Measurements from ENCODE around the gene CACNA1I.
"Not testable (repeated sequence)": the region's sequence is repeated elsewhere in the genome, so short reads cannot be mapped to it uniquely, and the experiment has no call there.

CACNA1I gene

GRCh38 chr22:39570665-39571064 is at the start of gene CACNA1I:
Gene CACNA1I, plus strand, starts transcription at chr22:39570753. Its CDS starts 0 bp downstream, at chr22:39570753.
- DNase-seq (ENCODE audit: low read depth): no peak

- DNase-seq (ENCODE audit: low read depth): not testable (repeated sequence)
Observed at GRCh38 chr22:39521106-39521885, 49.3 kb upstream of the CACNA1I start.

- not testable (repeated sequence) for DNase-seq (ENCODE audit: low read depth)
Observed at GRCh38 chr22:39522091-39522490, 48.5 kb upstream of the CACNA1I start.

GRCh38 chr22:39522567-39523300 is 47.8 kb upstream of the CACNA1I start:
- DNase-seq (ENCODE audit: low read depth): no peak

- DNase-seq (ENCODE audit: low read depth): no peak
Observed at GRCh38 chr22:39524089-39524752, 46.3 kb upstream of the CACNA1I start.

- DNase-seq (ENCODE audit: low read depth): no peak
Observed at GRCh38 chr22:39524753-39525657, 45.5 kb upstream of the CACNA1I start.

GRCh38 chr22:39525658-39525975 is 44.9 kb upstream of the CACNA1I start:
- no peak for DNase-seq (ENCODE audit: low read depth)

GRCh38 chr22:39526736-39527171 is 43.8 kb upstream of the CACNA1I start:
- DNase-seq (ENCODE audit: low read depth): no peak

- DNase-seq (ENCODE audit: low read depth): no peak
Observed at GRCh38 chr22:39527481-39527961, 43.0 kb upstream of the CACNA1I start.

GRCh38 chr22:39528080-39528661 is 42.4 kb upstream of the CACNA1I start:
- DNase-seq (ENCODE audit: low read depth): no peak

- DNase-seq (ENCODE audit: low read depth): no peak
Observed at GRCh38 chr22:39528681-39529486, 41.7 kb upstream of the CACNA1I start.

- DNase-seq (ENCODE audit: low read depth): no peak
Observed at GRCh38 chr22:39529487-39529851, 41.1 kb upstream of the CACNA1I start.

GRCh38 chr22:39530116-39530515 is 40.4 kb upstream of the CACNA1I start:
- DNase-seq (ENCODE audit: low read depth): no peak

- no peak for DNase-seq (ENCODE audit: low read depth)
Observed at GRCh38 chr22:39530692-39531331, 39.7 kb upstream of the CACNA1I start.

GRCh38 chr22:39532215-39533073 is 38.1 kb upstream of the CACNA1I start, which contains the start of gene RPS19BP1:
Gene RPS19BP1, minus strand, starts transcription at chr22:39532748. Its CDS starts 10 bp downstream, at chr22:39532738.
- DNase-seq (ENCODE audit: low read depth): peak; percentile 95

- no peak for DNase-seq (ENCODE audit: low read depth)
Observed at GRCh38 chr22:39534092-39534506, 36.5 kb upstream of the CACNA1I start.

- no peak for DNase-seq (ENCODE audit: low read depth)
Observed at GRCh38 chr22:39534591-39535356, 35.8 kb upstream of the CACNA1I start.

- DNase-seq (ENCODE audit: low read depth): no peak
Observed at GRCh38 chr22:39535357-39535725, 35.2 kb upstream of the CACNA1I start.

Measured in GM04503 (cell line).